GM12872 (cell line): Measurements from ENCODE around the gene ARMC2.

Source experiments
- CTCF ChIP-seq: IDR thresholded peaks from 3 replicates; pipeline ENCODE4 v1.5.1; 2011; ENCODE audit warnings: low read depth, mild to moderate bottlenecking, low read length, moderate library complexity; ENCODE audit not compliant: insufficient read depth

Gene ARMC2

GRCh38 chr6:108922499-108922898, 74.3 kb downstream of the ARMC2 start:
- TF ChIP-seq CTCF = no peak

- TF ChIP-seq CTCF = no peak
These were observed 79.7 kb downstream of the ARMC2 start for GRCh38 chr6:108927927-108928326.

GRCh38 chr6:108928650-108929049, 80.4 kb downstream of the ARMC2 start:
- no peak for TF ChIP-seq CTCF

- TF ChIP-seq CTCF = no peak
These were observed 88.9 kb downstream of the ARMC2 start for GRCh38 chr6:108937170-108937569.

- TF ChIP-seq CTCF = no peak
These were observed 92.5 kb downstream of the ARMC2 start for GRCh38 chr6:108940741-108941140.

GRCh38 chr6:108941281-108941680, 93.1 kb downstream of the ARMC2 start:
- TF ChIP-seq CTCF = no peak

- no peak for TF ChIP-seq CTCF
These were observed 93.6 kb downstream of the ARMC2 start for GRCh38 chr6:108941859-108942258.
